Endodermal cell (in vitro differentiated cells): ENCODE results near the gene PDLIM5. TPM values are rescaled to one million over a fixed set of nuclear protein-coding genes. Genes with fewer than 3 reads are reported as not detected.

ENCODE experiments used
- DNase-seq: peaks from one replicate; pipeline ENCODE4 v3.0.0-alpha.2; 2017
- H3K27ac ChIP-seq: 2 replicates; pipeline ENCODE4 v1.5.1; 2013; ENCODE audit warnings: mild to moderate bottlenecking, low read depth, low read length, moderate library complexity
- H3K27me3 ChIP-seq: 2 replicates; pipeline ENCODE4 v1.6.1; 2013; ENCODE audit warnings: mild to moderate bottlenecking, low read length, moderate library complexity; ENCODE audit not compliant: insufficient read depth, control insufficient read depth, poor library complexity, severe bottlenecking
- H3K36me3 ChIP-seq: 2 replicates; pipeline ENCODE4 v1.7.0; 2013; ENCODE audit warnings: mild to moderate bottlenecking, low read length, moderate library complexity; ENCODE audit not compliant: control insufficient read depth, insufficient read depth
- H3K4me1 ChIP-seq: one replicate; pipeline ENCODE4 v1.7.0; 2013; ENCODE audit warnings: low read length; ENCODE audit not compliant: control insufficient read depth, insufficient read depth
- H3K4me3 ChIP-seq: 2 replicates; pipeline ENCODE4 v1.5.1; 2013; ENCODE audit warnings: mild to moderate bottlenecking, low read length, moderate library complexity
- H3K9ac ChIP-seq: 2 replicates; pipeline ENCODE4 v1.6.1; 2013; ENCODE audit warnings: mild to moderate bottlenecking, low read length, moderate library complexity; ENCODE audit not compliant: poor library complexity, severe bottlenecking; ENCODE audit errors: extremely low read depth
- H3K9me3 ChIP-seq: 2 replicates; pipeline ENCODE4 v1.6.1; 2013; ENCODE audit warnings: mild to moderate bottlenecking, low read length, moderate library complexity; ENCODE audit not compliant: control insufficient read depth
- H3K27ac Mint-ChIP-seq: 2 replicates; pipeline ENCODE4 v1.8.0; 2020; ENCODE audit warnings: mixed read lengths
- H3K27me3 Mint-ChIP-seq: 2 replicates; pipeline ENCODE4 v1.8.0; 2021; ENCODE audit warnings: mild to moderate bottlenecking, mixed read lengths; ENCODE audit not compliant: insufficient read depth
- H3K36me3 Mint-ChIP-seq: 2 replicates; pipeline ENCODE4 v1.8.0; 2020; ENCODE audit warnings: low read depth, mixed read lengths
- H3K4me1 Mint-ChIP-seq: 2 replicates; pipeline ENCODE4 v1.8.0; 2020; ENCODE audit warnings: mixed read lengths
- H3K4me3 Mint-ChIP-seq: 2 replicates; pipeline ENCODE4 v1.8.0; 2020; ENCODE audit warnings: mild to moderate bottlenecking, moderate library complexity, mixed read lengths
- H3K9me3 Mint-ChIP-seq: 2 replicates; pipeline ENCODE4 v1.8.0; 2020; ENCODE audit warnings: mild to moderate bottlenecking, mixed read lengths
- CTCF ChIP-seq: fragments of 200-600 bp; sonication (generic); conservative IDR thresholded peaks from 2 replicates; pipeline ENCODE4 v1.5.0; 2021; ENCODE audit warnings: antibody characterized with exemption, mild to moderate bottlenecking
- WGBS, 2 experiments: methylation state at CpG; one replicate each; pipeline versions ENCODE4 v1.1.5 to v1.1.7; 2013; ENCODE audit warnings: missing lambda C conversion rate in 2 of 2, mixed read lengths in 1 of 2; ENCODE audit not compliant: insufficient coverage in 1 of 2, insufficient read length in 1 of 2; 5-methylcytosine and 5-hydroxymethylcytosine counted together
- total RNA-seq, 2 donors: library from RNA; stranded (reverse); fragmentation: NEBNext Ultra II Directional in 1 of 2; extraction: Animal tissue kit (Norgen Biotek cat#: 25700) in 1 of 2; gene quantifications; 2 replicates in 1 of 2; 3 replicates in 1 of 2; pipeline ENCODE4 v1.2.1, GENCODE V29; 2021

The PDLIM5 gene
- total RNA-seq, 2 donors from 2014 or later = 91.0 to 149 TPM

- Histone ChIP-seq H3K4me1 (no peaks in the 10 kb centered on the region), H3K27me3 (no peaks in the 10 kb centered on the region), H3K9ac (no peak overlapping the region), H3K36me3 (peaks cover 34% of the 10 kb centered on the region), H3K4me3 (no peak overlapping the region), H3K27ac (no peak overlapping the region), H3K9me3 (peaks cover 11% of the 10 kb centered on the region)
- 95 to 100% methylated on average over 6 to 10 of the region's 10 CpGs for WGBS, 2 experiments
- Mint-ChIP-seq H3K9me3 (no peaks in the 10 kb centered on the region), H3K36me3 (peaks cover 8% of the 10 kb centered on the region), H3K4me1 (no peaks in the 10 kb centered on the region), H3K27ac (no peak overlapping the region), H3K4me3 (no peak overlapping the region), H3K27me3 (no peaks in the 10 kb centered on the region)
- DNase-seq = no peak
- TF ChIP-seq CTCF = no peak
Observed at GRCh38 chr4:94603170-94603747, 151.5 kb downstream of the PDLIM5 start.

GRCh38 chr4:94605241-94605805, 153.6 kb downstream of the PDLIM5 start:
- H3K4me3 ChIP-seq = no peak overlapping the region

GRCh38 chr4:94610145-94610544, 158.4 kb downstream of the PDLIM5 start:
- no peak for TF ChIP-seq CTCF
- no peak overlapping the region for H3K4me3 ChIP-seq
- Mint-ChIP-seq H3K9me3 (no peaks in the 10 kb centered on the region), H3K27me3 (no peaks in the 10 kb centered on the region), H3K36me3 (no peaks in the 10 kb centered on the region), H3K4me1 (no peaks in the 10 kb centered on the region), H3K4me3 (no peak overlapping the region), H3K27ac (no peak overlapping the region)
- H3K9ac ChIP-seq = no peak overlapping the region
- peaks cover 20% of the 10 kb centered on the region for H3K36me3 ChIP-seq
- no peaks in the 10 kb centered on the region for H3K27me3 ChIP-seq
- peaks cover 3% of the 10 kb centered on the region for H3K4me1 ChIP-seq
- WGBS, 2 experiments = 93 to 97% methylated on average over 6 of the region's 6 CpGs
- H3K27ac ChIP-seq = no peak overlapping the region
- DNase-seq = no peak
- H3K9me3 ChIP-seq = no peaks in the 10 kb centered on the region

More at GRCh38 chr4:94605241-94605805, 153.6 kb downstream of the PDLIM5 start:
- Histone ChIP-seq H3K9ac (no peak overlapping the region), H3K36me3 (peaks cover 37% of the 10 kb centered on the region), H3K4me1 (no peaks in the 10 kb centered on the region), H3K9me3 (no peaks in the 10 kb centered on the region), H3K27me3 (no peaks in the 10 kb centered on the region), H3K27ac (no peak overlapping the region)
- peaks cover 8% of the 10 kb centered on the region for H3K36me3 Mint-ChIP-seq
- H3K4me3 Mint-ChIP-seq = no peak overlapping the region
- no peaks in the 10 kb centered on the region for H3K4me1 Mint-ChIP-seq
- DNase-seq = no peak
- 97 to 100% methylated on average over 3 of the region's 3 CpGs for WGBS, 2 experiments
- no peak overlapping the region for H3K27ac Mint-ChIP-seq
- no peaks in the 10 kb centered on the region for H3K27me3 Mint-ChIP-seq
- no peak for TF ChIP-seq CTCF
- H3K9me3 Mint-ChIP-seq = no peaks in the 10 kb centered on the region
